Measurements from ENCODE around the gene HFE.
"Not testable (repeated sequence)": the region's sequence is repeated elsewhere in the genome, so short reads cannot be mapped to it uniquely, and the experiment has no call there.

DNA sequence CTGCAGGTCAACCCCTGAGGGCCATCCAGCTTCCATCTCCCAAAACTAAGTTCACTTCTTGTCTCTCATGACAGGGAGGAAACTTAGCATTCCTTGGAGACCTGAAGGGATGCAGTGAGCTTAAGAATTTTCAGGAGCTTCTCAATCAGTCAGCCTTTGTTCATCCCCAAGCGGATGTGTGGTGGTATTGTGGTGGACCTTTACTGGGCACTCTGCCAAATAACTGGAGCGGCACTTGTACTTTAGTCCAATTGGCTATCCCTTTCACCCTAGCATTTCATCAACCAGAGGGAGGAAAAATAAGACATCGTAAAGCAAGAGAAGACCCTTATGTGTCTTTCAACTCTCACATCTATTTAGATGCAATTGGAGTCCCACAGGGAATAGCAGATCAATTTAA, 9.2 kb upstream of the HFE start:
- TF ChIP-seq, protein P1, sequence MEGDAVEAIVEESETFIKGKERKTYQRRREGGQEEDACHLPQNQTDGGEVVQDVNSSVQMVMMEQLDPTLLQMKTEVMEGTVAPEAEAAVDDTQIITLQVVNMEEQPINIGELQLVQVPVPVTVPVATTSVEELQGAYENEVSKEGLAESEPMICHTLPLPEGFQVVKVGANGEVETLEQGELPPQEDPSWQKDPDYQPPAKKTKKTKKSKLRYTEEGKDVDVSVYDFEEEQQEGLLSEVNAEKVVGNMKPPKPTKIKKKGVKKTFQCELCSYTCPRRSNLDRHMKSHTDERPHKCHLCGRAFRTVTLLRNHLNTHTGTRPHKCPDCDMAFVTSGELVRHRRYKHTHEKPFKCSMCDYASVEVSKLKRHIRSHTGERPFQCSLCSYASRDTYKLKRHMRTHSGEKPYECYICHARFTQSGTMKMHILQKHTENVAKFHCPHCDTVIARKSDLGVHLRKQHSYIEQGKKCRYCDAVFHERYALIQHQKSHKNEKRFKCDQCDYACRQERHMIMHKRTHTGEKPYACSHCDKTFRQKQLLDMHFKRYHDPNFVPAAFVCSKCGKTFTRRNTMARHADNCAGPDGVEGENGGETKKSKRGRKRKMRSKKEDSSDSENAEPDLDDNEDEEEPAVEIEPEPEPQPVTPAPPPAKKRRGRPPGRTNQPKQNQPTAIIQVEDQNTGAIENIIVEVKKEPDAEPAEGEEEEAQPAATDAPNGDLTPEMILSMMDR (IDR thresholded peaks at IDR 0.05): not testable (repeated sequence)
- TF ChIP-seq POLR2AphosphoS5 (IDR thresholded peaks at IDR 0.05): not testable (repeated sequence)

Measured in suprapubic skin (tissue), 3 donors.